GM08714 (cell line): ENCODE data around the gene MGAT1.

Source experiments
- H3K4me3 ChIP-seq: fragments of 200-500 bp; sonication (Bioruptor generic); 2 replicates; pipeline ENCODE4 v1.5.1; 2014; ENCODE audit warnings: mild to moderate bottlenecking, low read length, inconsistent platforms
- ZNF274 ChIP-seq: IDR thresholded peaks from 2 replicates; pipeline ENCODE4 v1.6.1; 2012; ENCODE audit warnings: mild to moderate bottlenecking, low read depth, low read length

Gene MGAT1

GRCh38 chr5:180802325-180803180 lies at the start of gene MGAT1:
Gene MGAT1 (minus strand): TSS chr5:180802806. CDS start chr5:180792971, 9,835 bp downstream.
- H3K4me3 ChIP-seq: peak within 1 kb of the TSS; percentile 90
- no peak for TF ChIP-seq ZNF274

- H3K4me3 ChIP-seq: no peak overlapping the region
- no peak for TF ChIP-seq ZNF274
Observed at GRCh38 chr5:180850434-180851078, 48.0 kb upstream of the MGAT1 start.

GRCh38 chr5:180849827-180850226 lies 47.2 kb upstream of the MGAT1 start:
- no peak overlapping the region for H3K4me3 ChIP-seq
- TF ChIP-seq ZNF274: no peak

GRCh38 chr5:180848878-180849277 lies 46.3 kb upstream of the MGAT1 start:
- no peak overlapping the region for H3K4me3 ChIP-seq
- TF ChIP-seq ZNF274: no peak

GRCh38 chr5:180848265-180848664 lies 45.7 kb upstream of the MGAT1 start:
- TF ChIP-seq ZNF274: no peak
- no peak overlapping the region for H3K4me3 ChIP-seq

- H3K4me3 ChIP-seq: no peak overlapping the region
- TF ChIP-seq ZNF274: no peak
Observed at GRCh38 chr5:180847026-180847425, 44.4 kb upstream of the MGAT1 start.

GRCh38 chr5:180844858-180845257 lies 42.3 kb upstream of the MGAT1 start:
- no peak for TF ChIP-seq ZNF274
- no peak overlapping the region for H3K4me3 ChIP-seq

GRCh38 chr5:180844432-180844831 lies 41.8 kb upstream of the MGAT1 start:
- H3K4me3 ChIP-seq: no peak overlapping the region
- no peak for TF ChIP-seq ZNF274

- H3K4me3 ChIP-seq: no peak overlapping the region
- TF ChIP-seq ZNF274: no peak
Observed at GRCh38 chr5:180839935-180840334, 37.3 kb upstream of the MGAT1 start.

GRCh38 chr5:180839227-180839626 lies 36.6 kb upstream of the MGAT1 start:
- no peak for TF ChIP-seq ZNF274
- H3K4me3 ChIP-seq: no peak overlapping the region

GRCh38 chr5:180837478-180837877 lies 34.9 kb upstream of the MGAT1 start:
- no peak for TF ChIP-seq ZNF274
- no peak overlapping the region for H3K4me3 ChIP-seq

GRCh38 chr5:180832638-180833068 lies 30.0 kb upstream of the MGAT1 start:
- no peak for TF ChIP-seq ZNF274
- peak overlapping the region; percentile 59 for H3K4me3 ChIP-seq

GRCh38 chr5:180831139-180832093 lies 28.8 kb upstream of the MGAT1 start:
- no peak for TF ChIP-seq ZNF274
- peak overlapping the region; percentile 59 for H3K4me3 ChIP-seq
